Nephron progenitor cell (in vitro differentiated cells): ENCODE data around the gene IRGM.
"Not testable (repeated sequence)": the region's sequence is repeated elsewhere in the genome, so short reads cannot be mapped to it uniquely, and the experiment has no call there.

Experiments used
- DNase-seq: peaks from one replicate; pipeline ENCODE4 v3.0.0; 2021
- H3K27ac Mint-ChIP-seq: 2 replicates; pipeline ENCODE4 v1.8.0; 2021; ENCODE audit warnings: mild to moderate bottlenecking, moderate library complexity, mixed read lengths
- H3K27me3 Mint-ChIP-seq: 2 replicates; pipeline ENCODE4 v1.8.0; 2021; ENCODE audit warnings: mild to moderate bottlenecking, low read depth, mixed read lengths; ENCODE audit not compliant: poor library complexity
- H3K36me3 Mint-ChIP-seq: 2 replicates; pipeline ENCODE4 v1.8.0; 2021; ENCODE audit warnings: low read depth, mixed read lengths
- H3K4me1 Mint-ChIP-seq: 2 replicates; pipeline ENCODE4 v1.8.0; 2021; ENCODE audit warnings: mixed read lengths
- H3K4me3 Mint-ChIP-seq: 2 replicates; pipeline ENCODE4 v1.8.0; 2021; ENCODE audit warnings: mild to moderate bottlenecking, moderate library complexity, mixed read lengths
- H3K9me3 Mint-ChIP-seq: 2 replicates; pipeline ENCODE4 v1.8.0; 2021; ENCODE audit warnings: mild to moderate bottlenecking, moderate library complexity, mixed read lengths
- CTCF ChIP-seq: fragments of 200-600 bp; sonication (generic); IDR thresholded peaks from 2 replicates; pipeline ENCODE4 v1.5.0; 2021; ENCODE audit warnings: antibody characterized with exemption

Gene IRGM

GRCh38 chr5:150847334-150847695 lies 994 bp downstream of the IRGM start:
- TF ChIP-seq CTCF: no peak
- no peaks in the 10 kb centered on the region for H3K4me1 Mint-ChIP-seq
- no peak for DNase-seq
- H3K27ac Mint-ChIP-seq: no peak overlapping the region
- peaks cover 24% of the 10 kb centered on the region for H3K27me3 Mint-ChIP-seq
- H3K4me3 Mint-ChIP-seq: no peak overlapping the region
- no peaks in the 10 kb centered on the region for H3K36me3 Mint-ChIP-seq
- no peaks in the 10 kb centered on the region for H3K9me3 Mint-ChIP-seq

GRCh38 chr5:150848271-150848670 lies 1.9 kb downstream of the IRGM start:
- H3K4me1 Mint-ChIP-seq: no peaks in the 10 kb centered on the region
- no peak overlapping the region for H3K27ac Mint-ChIP-seq
- no peak overlapping the region for H3K4me3 Mint-ChIP-seq
- H3K9me3 Mint-ChIP-seq: no peaks in the 10 kb centered on the region
- no peak for DNase-seq
- H3K27me3 Mint-ChIP-seq: peaks cover 24% of the 10 kb centered on the region
- no peaks in the 10 kb centered on the region for H3K36me3 Mint-ChIP-seq
- no peak for TF ChIP-seq CTCF

GRCh38 chr5:150851039-150851438 lies 4.7 kb downstream of the IRGM start:
- H3K27ac Mint-ChIP-seq: no peak overlapping the region
- H3K36me3 Mint-ChIP-seq: no peaks in the 10 kb centered on the region
- no peaks in the 10 kb centered on the region for H3K4me1 Mint-ChIP-seq
- H3K9me3 Mint-ChIP-seq: peaks cover 4% of the 10 kb centered on the region
- H3K4me3 Mint-ChIP-seq: no peak overlapping the region
- TF ChIP-seq CTCF: no peak
- no peak for DNase-seq
- H3K27me3 Mint-ChIP-seq: peaks cover 24% of the 10 kb centered on the region

- H3K27me3 Mint-ChIP-seq: peaks cover 19% of the 10 kb centered on the region
- H3K36me3 Mint-ChIP-seq: no peaks in the 10 kb centered on the region
- H3K4me1 Mint-ChIP-seq: no peaks in the 10 kb centered on the region
- H3K4me3 Mint-ChIP-seq: no peak overlapping the region
- no peak for TF ChIP-seq CTCF
- H3K9me3 Mint-ChIP-seq: peaks cover 4% of the 10 kb centered on the region
- no peak overlapping the region for H3K27ac Mint-ChIP-seq
- DNase-seq: no peak
Observed at GRCh38 chr5:150853561-150853960, 7.2 kb downstream of the IRGM start.

DNA sequence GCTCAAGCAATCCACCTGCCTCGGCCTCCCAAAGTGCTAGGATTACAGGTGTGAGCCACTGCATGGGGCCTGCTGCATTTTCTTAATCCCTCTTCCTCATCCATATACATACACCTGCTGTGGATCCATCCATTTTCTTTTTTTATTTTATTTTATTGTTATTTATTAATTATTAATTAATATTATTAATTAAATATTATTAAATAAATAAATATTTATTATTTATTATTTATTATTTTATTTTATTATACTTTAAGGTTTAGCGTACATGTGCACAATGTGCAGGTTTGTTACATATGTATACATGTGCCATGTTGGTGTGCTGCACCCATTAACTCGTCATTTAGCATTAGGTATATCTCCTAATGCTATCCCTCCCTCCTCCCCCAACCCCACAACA lies 10.4 kb downstream of the IRGM start:
- Mint-ChIP-seq H3K27me3 (peaks cover 15% of the 10 kb centered on the region), H3K9me3 (peaks cover 12% of the 10 kb centered on the region)
- H3K36me3 Mint-ChIP-seq, DNase-seq, H3K27ac Mint-ChIP-seq, H3K4me3 Mint-ChIP-seq, H3K4me1 Mint-ChIP-seq: not testable (repeated sequence)

GRCh38 chr5:150860246-150860821 lies 14.0 kb downstream of the IRGM start:
- no peak for TF ChIP-seq CTCF
- Mint-ChIP-seq H3K36me3 (no peaks in the 10 kb centered on the region), H3K27me3 (peaks cover 11% of the 10 kb centered on the region), H3K4me3 (no peak overlapping the region), H3K27ac (no peak overlapping the region), H3K4me1 (no peaks in the 10 kb centered on the region), H3K9me3 (peaks cover 12% of the 10 kb centered on the region)
- no peak for DNase-seq
